CD14-positive monocyte (primary cell): ENCODE data around the gene TBX18. TPM values are rescaled to one million over a fixed set of nuclear protein-coding genes. Genes with fewer than 3 reads are reported as not detected.

Source experiments
- DNase-seq, 3 donors: peaks; one replicate each; pipeline ENCODE4 v3.0.0-alpha.2; 2011 to 2022
- H2AFZ ChIP-seq: 2 replicates; pipeline ENCODE4 v1.6.0; 2012; ENCODE audit warnings: mild to moderate bottlenecking, low read depth, low read length, inconsistent platforms; ENCODE audit not compliant: insufficient read depth, poor library complexity, severe bottlenecking
- H3K27ac ChIP-seq, 2 donors: 1 replicate in 1 of 2; 2 replicates in 1 of 2; pipeline ENCODE4 v1.5.1; 2012 to 2013; ENCODE audit warnings: low read length in 2 of 2, control low read depth in 1 of 2, inconsistent platforms in 1 of 2, low read depth in 1 of 2, mild to moderate bottlenecking in 1 of 2
- H3K27me3 ChIP-seq, 2 donors: one replicate each; pipeline versions ENCODE4 v1.6.0 to v1.6.1; 2011 to 2013; ENCODE audit warnings: low read length in 2 of 2; ENCODE audit not compliant: control insufficient read depth in 2 of 2, insufficient read depth in 2 of 2
- H3K36me3 ChIP-seq, 2 donors: replicated peaks in 1 of 2; 1 replicate in 1 of 2; 2 replicates in 1 of 2; pipeline versions ENCODE4 v1.5.1 to v1.6.1; 2012 to 2013; ENCODE audit warnings: low read length in 2 of 2, control low read depth in 1 of 2, inconsistent platforms in 1 of 2, mild to moderate bottlenecking in 1 of 2; ENCODE audit not compliant: insufficient read depth in 2 of 2, control insufficient read depth in 1 of 2
- H3K4me1 ChIP-seq, 2 donors: 1 replicate in 1 of 2; 2 replicates in 1 of 2; pipeline versions ENCODE4 v1.5.1 to v1.6.1; 2012 to 2013; ENCODE audit warnings: low read length in 2 of 2, control low read depth in 1 of 2, inconsistent platforms in 1 of 2, mild to moderate bottlenecking in 1 of 2, moderate library complexity in 1 of 2; ENCODE audit not compliant: insufficient read depth in 2 of 2, control insufficient read depth in 1 of 2
- H3K4me2 ChIP-seq: replicated peaks from 2 replicates; pipeline ENCODE3; 2012; ENCODE audit warnings: low read length, moderate library complexity, mild to moderate bottlenecking; ENCODE audit not compliant: poor library complexity, severe bottlenecking; ENCODE audit errors: extremely low read depth
- H3K4me3 ChIP-seq, 3 experiments: fragments of 200-600 bp in 1 of 3; sonication (generic) in 1 of 3; replicated peaks in 1 of 3; 1 replicate in 2 of 3; 2 replicates in 1 of 3; pipeline ENCODE4 v1.5.1; 2011 to 2013; ENCODE audit warnings: low read length in 3 of 3, mild to moderate bottlenecking in 3 of 3, control low read depth in 2 of 3, low read depth in 2 of 3, inconsistent platforms in 1 of 3, moderate library complexity in 1 of 3
- H3K79me2 ChIP-seq: 2 replicates; pipeline ENCODE4 v1.6.0; 2012; ENCODE audit warnings: mild to moderate bottlenecking, control low read depth, inconsistent platforms, low read length, moderate library complexity; ENCODE audit not compliant: insufficient read depth
- H3K9ac ChIP-seq: 2 replicates; pipeline ENCODE4 v1.6.0; 2017; ENCODE audit warnings: low read length, mild to moderate bottlenecking; ENCODE audit not compliant: insufficient read depth, poor library complexity, severe bottlenecking
- H3K9me3 ChIP-seq, 2 donors: replicated peaks in 1 of 2; 1 replicate in 1 of 2; 2 replicates in 1 of 2; pipeline versions ENCODE4 v1.5.1 to v1.6.1; 2012 to 2013; ENCODE audit warnings: low read length in 2 of 2, control low read depth in 1 of 2; ENCODE audit not compliant: control insufficient read depth in 1 of 2, insufficient read depth in 1 of 2
- H4K20me1 ChIP-seq: 2 replicates; pipeline ENCODE4 v1.6.0; 2012; ENCODE audit warnings: mild to moderate bottlenecking, low read length, control low read depth, moderate library complexity; ENCODE audit not compliant: insufficient read depth
- H3K27ac Mint-ChIP-seq, 7 donors: one replicate each; pipeline ENCODE4 v1.8.0; 2020; ENCODE audit warnings: mild to moderate bottlenecking in 7 of 7, mixed read lengths in 7 of 7, moderate library complexity in 6 of 7, inconsistent platforms in 2 of 7
- H3K27me3 Mint-ChIP-seq, 3 donors: one replicate each; pipeline ENCODE4 v1.8.0; 2021 to 2022; ENCODE audit warnings: low read depth in 3 of 3, mild to moderate bottlenecking in 3 of 3, mixed read lengths in 3 of 3, moderate library complexity in 3 of 3, inconsistent platforms in 1 of 3
- H3K36me3 Mint-ChIP-seq, 2 donors: one replicate each; pipeline ENCODE4 v1.8.0; 2020; ENCODE audit warnings: mixed read lengths in 2 of 2, inconsistent platforms in 1 of 2, mild to moderate bottlenecking in 1 of 2
- H3K4me1 Mint-ChIP-seq: one replicate; pipeline ENCODE4 v1.8.0; 2020; ENCODE audit warnings: mild to moderate bottlenecking, mixed read lengths
- H3K4me3 Mint-ChIP-seq, 2 donors: one replicate each; pipeline ENCODE4 v1.8.0; 2020; ENCODE audit warnings: mild to moderate bottlenecking in 2 of 2, mixed read lengths in 2 of 2, moderate library complexity in 1 of 2
- H3K9me3 Mint-ChIP-seq, 7 donors: one replicate each; pipeline ENCODE4 v1.8.0; 2020 to 2022; ENCODE audit warnings: mixed read lengths in 7 of 7, mild to moderate bottlenecking in 6 of 7, moderate library complexity in 6 of 7, inconsistent platforms in 2 of 7
- CTCF ChIP-seq: fragments of 200-600 bp; IDR thresholded peaks from one replicate; pipeline ENCODE4 v1.8.0; 2022; ENCODE audit warnings: antibody characterized with exemption, mild to moderate bottlenecking
- WGBS: methylation state at CpG from one replicate; pipeline ENCODE4 v1.1.5; 2013; ENCODE audit warnings: missing lambda C conversion rate; ENCODE audit not compliant: insufficient coverage; 5-methylcytosine and 5-hydroxymethylcytosine counted together
- intact Hi-C, 2 donors: fragments of 100-400 bp; cut with micrococcal nuclease; formaldehyde crosslinking; loops; one replicate each; pipeline versions ENCODE4 v1.15.0 to v1.15.1; 2023
- polyA plus RNA-seq, 3 donors: library from polyadenylated mRNA; depleted of rRNA in 1 of 3; unstranded in 2 of 3; stranded (reverse) in 1 of 3; fragments of 300-500 nt in 2 of 3; fragments of >200 nt in 1 of 3; fragmentation: Illumina TruSeq in 2 of 3; gene quantifications; 1 replicate in 2 of 3; 2 replicates in 1 of 3; pipeline ENCODE4 v1.2.3, GENCODE V29; 2012 to 2021

Gene TBX18
- polyA plus RNA-seq, 3 donors, result 0.01 TPM; not detected in 2

GRCh38 chr6:84657025-84657424 is 107.4 kb downstream of the TBX18 start:
- H3K4me3 Mint-ChIP-seq, result no peak overlapping the region
- H3K4me1 Mint-ChIP-seq, result no peaks in the 10 kb centered on the region
- TF ChIP-seq CTCF, result no peak
- H4K20me1 ChIP-seq, result no peaks in the 10 kb centered on the region
- H3K79me2 ChIP-seq, result no peaks in the 10 kb centered on the region
- H3K36me3 Mint-ChIP-seq, result no peaks in the 10 kb centered on the region
- H3K27me3 ChIP-seq, result no peaks in the 10 kb centered on the region
- no peak overlapping the region for H3K4me2 ChIP-seq
- peaks cover 0 to 2% (median 0%) of the 10 kb centered on the region in 7 donors for H3K9me3 Mint-ChIP-seq
- no CpG with 5 or more reads among the region's 2 CpGs for WGBS
- no peak overlapping the region for H2AFZ ChIP-seq
- no peak overlapping the region for H3K9ac ChIP-seq
- H3K27ac Mint-ChIP-seq, result peak overlapping the region in 1 of 7 donors; percentile 51
- no peaks in the 10 kb centered on the region for H3K36me3 ChIP-seq
- no peak overlapping the region for H3K4me3 ChIP-seq
- no peaks in the 10 kb centered on the region for H3K9me3 ChIP-seq
- H3K4me1 ChIP-seq, result no peaks in the 10 kb centered on the region
- intact Hi-C loops, result no loop called here
- no peaks in the 10 kb centered on the region for H3K27me3 Mint-ChIP-seq
- no peak overlapping the region for H3K27ac ChIP-seq
- no peak for DNase-seq

GRCh38 chr6:84653027-84653551 is 111.3 kb downstream of the TBX18 start:
- WGBS, result no CpG with 5 or more reads among the region's 3 CpGs
- no peak for DNase-seq
- Histone ChIP-seq H3K27me3 (no peaks in the 10 kb centered on the region), H3K36me3 (no peaks in the 10 kb centered on the region), H3K79me2 (no peaks in the 10 kb centered on the region), H3K9me3 (no peaks in the 10 kb centered on the region), H3K27ac (no peak overlapping the region), H3K4me3 (no peak overlapping the region), H3K4me1 (no peaks in the 10 kb centered on the region), H2AFZ (no peak overlapping the region), H4K20me1 (no peaks in the 10 kb centered on the region), H3K4me2 (no peak overlapping the region), H3K9ac (no peak overlapping the region)
- no peak overlapping the region for H3K27ac Mint-ChIP-seq
- peaks cover 1 to 3% (median 2%) of the 10 kb centered on the region in 7 donors for H3K9me3 Mint-ChIP-seq
- no peaks in the 10 kb centered on the region for H3K36me3 Mint-ChIP-seq
- H3K4me1 Mint-ChIP-seq, result no peaks in the 10 kb centered on the region
- TF ChIP-seq CTCF, result no peak
- intact Hi-C loops, result no loop called here
- H3K27me3 Mint-ChIP-seq, result no peaks in the 10 kb centered on the region
- no peak overlapping the region for H3K4me3 Mint-ChIP-seq
